Neural progenitor cell (in vitro differentiated cells): ENCODE results near the gene MGAT3.

Source experiments
- EZH2 ChIP-seq: fragments of 200-600 bp; sonication (generic); IDR thresholded peaks from 2 replicates; pipeline ENCODE4 v1.6.1; 2017; ENCODE audit warnings: antibody characterized with exemption, mild to moderate bottlenecking, moderate library complexity
- EZH2phosphoT487 ChIP-seq: fragments of 200-600 bp; sonication (generic); IDR thresholded peaks from 2 replicates; pipeline ENCODE4 v1.6.1; 2017; ENCODE audit warnings: antibody characterized with exemption
- TF ChIP-seq, protein P1 (sequence below): fragments of 200-600 bp; sonication (generic); IDR thresholded peaks from 2 replicates; pipeline ENCODE4 v1.5.1; 2017; ENCODE audit warnings: antibody characterized with exemption, mild to moderate bottlenecking

DNA sequence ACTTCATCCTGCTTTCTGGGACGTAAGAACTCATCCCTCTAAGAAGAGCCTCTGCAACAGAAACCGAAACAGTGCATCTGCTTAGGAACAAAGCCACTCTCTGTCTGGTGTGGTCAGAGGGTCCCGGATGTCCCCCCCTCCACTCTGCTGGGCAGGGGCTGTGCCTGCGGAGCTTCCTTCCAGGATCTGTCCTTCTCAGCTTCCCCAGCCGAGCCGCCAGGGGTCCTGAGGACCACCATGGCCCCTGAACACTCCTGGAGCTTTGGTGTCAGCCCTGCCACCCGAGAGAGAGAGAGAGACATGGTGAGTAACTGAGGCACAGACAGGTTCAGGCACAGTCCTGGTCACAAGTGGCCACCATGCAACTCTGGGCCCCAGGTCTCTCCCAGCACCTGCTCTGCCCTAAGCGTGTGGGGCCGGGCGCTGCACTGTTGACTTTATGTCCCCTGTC is 24.4 kb upstream of the MGAT3 start:
- no peak for TF ChIP-seq EZH2
- TF ChIP-seq, protein P1, sequence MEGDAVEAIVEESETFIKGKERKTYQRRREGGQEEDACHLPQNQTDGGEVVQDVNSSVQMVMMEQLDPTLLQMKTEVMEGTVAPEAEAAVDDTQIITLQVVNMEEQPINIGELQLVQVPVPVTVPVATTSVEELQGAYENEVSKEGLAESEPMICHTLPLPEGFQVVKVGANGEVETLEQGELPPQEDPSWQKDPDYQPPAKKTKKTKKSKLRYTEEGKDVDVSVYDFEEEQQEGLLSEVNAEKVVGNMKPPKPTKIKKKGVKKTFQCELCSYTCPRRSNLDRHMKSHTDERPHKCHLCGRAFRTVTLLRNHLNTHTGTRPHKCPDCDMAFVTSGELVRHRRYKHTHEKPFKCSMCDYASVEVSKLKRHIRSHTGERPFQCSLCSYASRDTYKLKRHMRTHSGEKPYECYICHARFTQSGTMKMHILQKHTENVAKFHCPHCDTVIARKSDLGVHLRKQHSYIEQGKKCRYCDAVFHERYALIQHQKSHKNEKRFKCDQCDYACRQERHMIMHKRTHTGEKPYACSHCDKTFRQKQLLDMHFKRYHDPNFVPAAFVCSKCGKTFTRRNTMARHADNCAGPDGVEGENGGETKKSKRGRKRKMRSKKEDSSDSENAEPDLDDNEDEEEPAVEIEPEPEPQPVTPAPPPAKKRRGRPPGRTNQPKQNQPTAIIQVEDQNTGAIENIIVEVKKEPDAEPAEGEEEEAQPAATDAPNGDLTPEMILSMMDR: no peak
- TF ChIP-seq EZH2phosphoT487: no peak
